OCI-LY1 (cell line): ENCODE results near the gene ELMO1.

Experiments used
- CTCF ChIP-seq: fragments of 200-600 bp; sonication (generic), shearing (Covaris generic); IDR thresholded peaks from 2 replicates; pipeline ENCODE4 v1.5.1; 2017; ENCODE audit warnings: mild to moderate bottlenecking, antibody characterized with exemption, low read length, moderate library complexity, mixed read lengths
- EZH2 ChIP-seq: fragments of 200-600 bp; sonication (generic), shearing (Covaris generic); IDR thresholded peaks from 2 replicates; pipeline ENCODE4 v1.8.0; 2017; ENCODE audit warnings: borderline replicate concordance, mixed run types, mild to moderate bottlenecking, antibody characterized with exemption, low read length, moderate library complexity, mixed read lengths

- no peak for TF ChIP-seq CTCF
- TF ChIP-seq EZH2, result no peak
Measured at GRCh38 chr7:36943591-36944435, 504.9 kb downstream of the ELMO1 start.
